EH (cell line): ENCODE data around the gene LIMS3.
"Not testable (repeated sequence)": the region's sequence is repeated elsewhere in the genome, so short reads cannot be mapped to it uniquely, and the experiment has no call there.

Experiments
- DNase-seq: peaks from one replicate; pipeline ENCODE4 v3.0.0-alpha.2; 2015; ENCODE audit warnings: low read depth

The LIMS3 gene, protein sequence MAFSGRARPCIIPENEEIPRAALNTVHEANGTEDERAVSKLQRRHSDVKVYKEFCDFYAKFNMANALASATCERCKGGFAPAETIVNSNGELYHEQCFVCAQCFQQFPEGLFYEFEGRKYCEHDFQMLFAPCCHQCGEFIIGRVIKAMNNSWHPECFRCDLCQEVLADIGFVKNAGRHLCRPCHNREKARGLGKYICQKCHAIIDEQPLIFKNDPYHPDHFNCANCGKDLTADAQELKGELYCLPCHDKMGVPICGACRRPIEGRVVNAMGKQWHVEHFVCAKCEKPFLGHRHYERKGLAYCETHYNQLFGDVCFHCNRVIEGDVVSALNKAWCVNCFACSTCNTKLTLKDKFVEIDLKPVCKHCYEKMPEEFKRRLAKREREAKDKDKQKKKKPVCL

DNA sequence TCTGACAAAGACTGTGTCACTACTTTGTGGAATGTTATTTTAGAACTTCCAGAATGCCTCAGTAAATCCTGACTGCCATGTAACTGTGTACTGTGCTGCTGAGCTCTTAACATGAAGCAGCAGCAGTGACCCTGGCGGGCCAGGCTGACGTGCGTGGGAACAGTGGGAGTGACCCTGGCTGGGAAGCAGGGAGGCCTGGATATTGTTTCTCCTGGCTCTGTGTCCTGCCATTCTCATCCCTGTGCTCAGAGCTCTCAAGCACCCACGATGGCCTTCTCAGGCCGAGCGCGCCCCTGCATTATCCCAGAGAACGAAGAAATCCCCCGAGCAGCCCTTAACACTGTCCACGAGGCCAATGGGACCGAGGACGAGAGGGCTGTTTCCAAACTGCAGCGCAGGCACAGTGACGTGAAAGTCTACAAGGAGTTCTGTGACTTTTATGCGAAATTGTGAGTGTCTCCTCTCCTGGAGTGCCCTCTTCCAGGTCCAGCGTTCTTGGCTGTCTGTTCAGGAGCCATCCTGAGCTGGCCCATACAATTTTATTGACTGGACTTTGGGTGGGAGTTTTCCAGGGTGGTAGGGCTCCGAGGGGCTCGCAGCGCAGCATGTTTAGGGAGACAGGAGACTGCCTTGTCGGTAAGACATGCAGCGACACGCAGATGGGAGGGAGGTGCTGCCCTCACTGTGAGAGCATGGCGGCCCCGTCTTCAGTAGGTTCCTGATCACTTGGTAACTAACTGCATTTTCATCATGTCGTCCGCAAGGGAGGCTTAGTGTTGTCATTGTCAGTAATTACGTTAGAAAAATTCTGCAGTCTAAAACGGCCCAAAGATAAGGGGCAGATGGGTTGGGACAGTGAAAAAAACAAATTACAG lies at the start of gene LIMS3:
LIMS3 (plus strand) TSS at position 227 of the 875 bp plus-strand sequence; CDS start at position 268, 41 bp downstream.
- not testable (repeated sequence) for DNase-seq

GRCh38 chr2:109871129-109871751 lies 27.2 kb upstream of the LIMS3 start:
- not testable (repeated sequence) for DNase-seq

GRCh38 chr2:109876625-109877024 lies 21.9 kb upstream of the LIMS3 start:
- DNase-seq: not testable (repeated sequence)

GRCh38 chr2:109882112-109882511 lies 16.4 kb upstream of the LIMS3 start:
- DNase-seq: not testable (repeated sequence)

DNA sequence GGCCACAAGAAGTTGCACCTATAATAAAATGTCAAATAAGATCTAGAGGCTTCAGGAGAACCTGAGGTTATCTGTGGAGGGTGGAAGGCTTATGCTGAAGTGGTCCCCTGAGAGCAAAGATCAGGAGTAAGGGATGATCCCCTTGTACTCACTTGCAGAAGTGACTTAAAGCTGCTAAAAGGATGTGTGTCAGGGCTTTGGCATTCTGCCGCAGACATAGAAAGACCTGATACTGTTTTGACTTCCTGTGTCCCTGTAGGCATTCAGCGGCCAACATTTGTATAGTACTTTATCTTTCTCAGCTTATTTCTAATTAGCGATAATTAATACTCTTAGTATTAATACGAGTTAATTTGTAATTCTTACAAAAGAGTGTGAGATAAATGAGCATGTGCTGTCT lies 10.1 kb upstream of the LIMS3 start:
- DNase-seq: not testable (repeated sequence)

DNA sequence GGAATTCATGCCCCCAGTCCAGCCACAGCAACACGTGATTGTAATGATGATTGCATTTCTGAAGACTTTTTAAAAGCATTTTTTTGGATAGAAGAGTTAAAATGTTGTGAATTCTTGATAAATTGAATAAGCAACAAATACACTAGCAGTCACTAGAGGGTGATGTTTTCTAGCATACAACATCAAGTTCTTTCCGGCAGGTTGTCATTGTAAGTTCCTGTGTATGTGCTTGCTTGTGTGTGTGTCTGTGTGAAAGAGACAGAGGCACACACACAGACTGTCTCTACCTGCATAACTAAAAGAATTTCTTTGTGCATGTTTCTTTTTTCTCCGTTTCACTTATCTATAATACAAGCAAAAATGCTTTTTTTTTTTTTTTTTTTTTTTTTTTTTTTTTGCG lies 8.6 kb upstream of the LIMS3 start:
- DNase-seq: not testable (repeated sequence)

- not testable (repeated sequence) for DNase-seq
Observed at GRCh38 chr2:109891024-109891423, 7.5 kb upstream of the LIMS3 start.

- DNase-seq: not testable (repeated sequence)
Observed at GRCh38 chr2:109893736-109894135, 4.8 kb upstream of the LIMS3 start.

GRCh38 chr2:109894141-109894540 lies 4.3 kb upstream of the LIMS3 start:
- DNase-seq: not testable (repeated sequence)

- not testable (repeated sequence) for DNase-seq
Observed at GRCh38 chr2:109895090-109895869, 3.2 kb upstream of the LIMS3 start.

GRCh38 chr2:109896212-109896611 lies 2.3 kb upstream of the LIMS3 start:
- not testable (repeated sequence) for DNase-seq

DNA sequence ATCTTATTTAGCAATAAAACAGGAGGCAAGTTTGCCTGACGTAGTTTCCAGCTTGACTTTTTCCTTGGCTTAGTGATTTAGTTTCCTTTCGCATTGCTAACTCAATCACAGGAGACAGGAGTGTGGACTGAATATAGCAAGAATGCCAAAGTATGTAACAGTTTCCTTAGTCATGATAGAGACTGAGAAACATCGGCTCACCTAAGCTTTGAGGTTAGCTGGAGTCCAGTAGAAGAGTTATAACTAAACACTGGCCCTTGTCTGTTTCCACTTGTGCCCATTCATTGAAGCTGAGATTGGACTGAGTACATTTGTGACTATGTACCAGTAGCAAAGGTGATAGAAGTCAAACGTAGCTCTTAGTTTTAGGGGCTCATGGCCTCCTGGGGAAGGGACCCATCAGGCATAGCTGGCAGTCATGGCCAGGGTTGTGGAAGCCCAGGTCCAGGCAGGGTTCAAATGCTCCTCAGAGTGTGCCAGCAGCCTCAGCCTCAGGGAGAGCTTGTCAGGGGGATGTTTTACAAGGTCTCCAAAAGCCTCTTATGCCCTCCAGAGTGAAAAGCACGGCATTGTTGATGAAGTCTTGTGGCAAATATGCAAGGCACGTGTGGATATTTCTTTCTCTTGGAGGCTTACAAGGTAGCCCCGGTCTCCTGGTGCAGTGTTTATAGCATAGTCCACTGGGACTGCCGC lies 573 bp upstream of the LIMS3 start:
- DNase-seq: not testable (repeated sequence)

GRCh38 chr2:109905796-109906195 lies 7.3 kb downstream of the LIMS3 start:
- DNase-seq: not testable (repeated sequence)

DNA sequence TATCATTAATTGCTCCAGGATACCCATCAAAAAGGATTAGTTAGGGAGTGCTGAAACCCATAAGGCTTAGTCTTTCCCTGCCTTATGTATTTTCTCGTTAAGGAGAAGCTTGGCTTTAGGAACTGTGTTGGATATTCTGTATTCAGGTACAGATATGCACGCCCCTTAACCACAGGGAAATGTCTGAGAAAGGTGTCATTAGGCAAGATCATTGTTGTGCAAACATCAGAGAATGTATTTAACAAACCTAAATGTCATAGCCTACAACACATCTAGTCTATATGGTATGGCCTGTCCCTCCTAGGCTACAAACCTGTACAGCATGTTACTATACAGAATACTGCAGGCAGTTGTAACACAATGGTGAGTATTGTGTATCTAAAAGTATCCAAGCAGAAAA lies 10.1 kb downstream of the LIMS3 start:
- DNase-seq: not testable (repeated sequence)

- DNase-seq: not testable (repeated sequence)
Observed at GRCh38 chr2:109910789-109911188, 12.3 kb downstream of the LIMS3 start.

DNA sequence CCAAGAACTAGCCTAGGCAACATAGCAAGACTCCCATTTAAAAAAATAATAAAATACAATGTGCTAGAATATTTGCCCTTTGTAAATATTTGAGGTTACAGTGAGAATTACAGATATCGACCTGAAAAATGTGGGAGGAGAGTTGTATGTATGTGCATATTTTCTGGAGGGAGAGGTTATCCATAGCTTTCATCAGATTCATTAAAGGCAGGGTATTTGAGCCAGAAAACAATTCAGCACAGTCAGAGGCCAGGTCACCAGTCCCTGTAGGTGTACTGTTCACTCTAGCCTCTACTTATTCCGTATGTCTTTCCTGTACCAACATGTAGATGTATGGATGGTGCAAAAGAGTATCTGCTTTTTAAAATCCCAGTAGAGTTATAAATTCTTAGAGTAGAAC lies 15.4 kb downstream of the LIMS3 start:
- not testable (repeated sequence) for DNase-seq

DNA sequence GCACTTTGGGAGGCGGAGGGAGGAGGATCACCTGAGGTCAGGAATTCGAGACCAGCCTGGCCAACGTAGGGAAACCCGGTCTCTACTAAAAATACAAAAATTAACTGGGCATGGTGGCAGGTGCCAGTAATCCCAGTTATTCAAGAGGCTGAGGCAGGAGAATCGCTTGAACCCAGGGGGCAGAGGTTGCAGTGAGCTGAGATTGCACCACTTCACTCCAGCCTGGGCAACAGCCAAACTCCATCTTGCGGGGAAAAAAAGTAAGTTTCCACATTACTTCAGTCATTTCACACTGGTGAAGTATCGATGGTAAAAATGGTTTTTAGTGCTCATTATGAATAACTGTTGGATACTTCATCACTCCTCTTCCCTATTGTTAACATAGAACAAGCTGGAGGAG lies 16.1 kb downstream of the LIMS3 start:
- not testable (repeated sequence) for DNase-seq

- DNase-seq: not testable (repeated sequence)
Observed at GRCh38 chr2:109915830-109916229, 17.3 kb downstream of the LIMS3 start.

GRCh38 chr2:109920162-109920561 lies 21.7 kb downstream of the LIMS3 start:
- DNase-seq: not testable (repeated sequence)

GRCh38 chr2:109921543-109922384 lies 23.3 kb downstream of the LIMS3 start:
- not testable (repeated sequence) for DNase-seq
